HG03064 (cell line): ENCODE data around the gene CFAP99.

Experiments used
- ATAC-seq: cut with Tn5 transposase; IDR thresholded peaks from one replicate; pipeline ENCODE4 v1.9.1; 2021; ENCODE audit warnings: low read depth; ENCODE audit not compliant: unreplicated experiment

Gene CFAP99

DNA sequence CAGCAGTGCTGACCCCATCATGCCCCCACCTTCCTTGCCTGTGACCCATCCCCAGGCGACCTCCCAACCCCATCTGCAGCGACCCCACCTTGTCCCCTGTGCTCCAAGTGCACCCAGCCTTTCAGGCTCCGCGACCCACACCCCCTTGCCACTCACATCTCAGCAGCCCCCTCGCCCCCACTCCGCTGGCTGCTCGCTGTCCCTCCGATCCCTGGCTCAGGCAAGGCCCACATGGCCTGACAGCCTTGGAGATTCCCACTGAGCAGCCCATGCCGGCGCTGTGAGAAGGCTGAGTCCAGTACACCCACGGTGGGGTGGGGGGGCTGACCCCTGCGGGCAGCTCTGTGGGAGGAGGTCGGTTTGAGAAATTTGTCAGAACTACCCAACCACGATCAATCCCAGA lies 9.4 kb upstream of the CFAP99 start:
- ATAC-seq: no peak

DNA sequence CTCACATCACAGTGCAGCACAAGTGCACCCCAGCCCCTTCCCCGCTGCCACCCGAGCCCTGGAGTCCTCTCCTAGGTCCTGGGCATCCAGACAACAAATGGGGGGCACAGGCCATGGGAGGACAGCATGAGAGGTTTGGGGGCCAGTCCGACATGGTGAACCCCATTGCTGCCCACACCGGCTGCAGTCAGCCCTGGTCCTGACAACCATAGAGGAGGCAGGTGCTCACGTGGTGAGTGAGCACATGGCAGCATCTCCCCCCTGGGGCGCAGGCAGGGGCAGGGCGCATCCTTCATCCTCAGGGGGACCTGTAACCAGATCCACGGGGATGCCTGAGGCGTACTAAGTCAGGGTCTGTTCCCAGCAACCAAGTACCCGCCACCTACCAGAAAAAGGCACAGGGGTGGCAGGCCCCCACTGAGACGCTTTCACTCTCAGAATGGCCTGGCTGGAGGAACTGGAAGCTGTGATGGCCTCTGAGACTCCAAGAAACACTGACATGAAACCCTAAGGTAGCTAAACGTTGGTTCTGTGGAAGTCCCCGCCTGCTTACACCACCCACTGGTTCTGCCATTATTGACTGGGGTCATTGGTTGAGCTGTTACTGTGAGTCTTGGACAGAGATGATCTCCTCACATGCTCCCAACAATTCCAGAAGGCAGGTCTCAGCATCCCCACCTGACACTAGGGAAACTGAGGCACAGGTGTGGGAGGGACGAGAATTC lies 6.8 kb upstream of the CFAP99 start:
- no peak for ATAC-seq

- ATAC-seq: peak; percentile 12
Observed at GRCh38 chr4:2412534-2412884, 6.2 kb upstream of the CFAP99 start.

DNA sequence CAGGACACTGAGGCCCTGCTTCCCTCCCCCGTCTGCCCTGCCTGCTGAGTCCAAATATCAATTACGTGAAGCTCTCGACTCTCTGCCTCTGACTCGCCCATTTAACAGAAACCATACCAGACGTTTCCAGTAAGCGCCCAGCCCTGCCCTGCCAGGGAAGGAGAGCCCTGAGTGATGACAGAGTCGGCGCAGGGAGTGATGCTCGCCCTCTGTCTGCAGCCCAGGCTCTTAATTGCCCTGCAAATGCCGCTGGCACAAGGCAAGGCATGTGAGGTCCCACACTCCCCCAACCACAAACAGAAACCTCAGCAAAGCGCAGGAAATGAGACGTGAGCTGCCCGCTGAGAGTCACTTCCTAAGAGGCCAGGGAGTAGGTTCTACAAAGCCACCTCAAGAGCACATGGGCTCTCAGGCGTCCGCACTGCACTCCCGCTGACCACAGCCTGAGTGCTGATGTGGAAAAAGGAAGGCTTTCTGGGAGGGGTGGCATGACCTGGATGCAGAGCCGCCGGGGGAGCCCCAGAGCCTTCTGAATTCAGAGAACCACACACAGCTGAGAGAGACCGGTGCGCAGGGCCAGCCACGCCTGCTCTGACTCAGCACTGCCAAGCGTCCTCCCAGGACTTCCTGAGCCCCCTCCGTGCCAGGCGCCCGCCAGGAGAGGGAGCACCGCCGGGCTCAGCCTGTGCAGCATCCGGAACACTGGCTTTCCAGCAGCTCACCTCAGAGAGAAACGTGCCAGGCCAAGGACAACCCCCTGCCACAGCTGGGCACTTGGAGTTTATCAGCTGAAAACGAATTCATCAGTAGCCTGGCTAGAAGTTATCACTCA lies 5.7 kb upstream of the CFAP99 start:
- ATAC-seq: peak; percentile 52

GRCh38 chr4:2413821-2414610 lies 4.7 kb upstream of the CFAP99 start:
- ATAC-seq: no peak

GRCh38 chr4:2415213-2415612 lies 3.5 kb upstream of the CFAP99 start:
- no peak for ATAC-seq

- ATAC-seq: no peak
Observed at GRCh38 chr4:2415881-2416563, 2.7 kb upstream of the CFAP99 start.

DNA sequence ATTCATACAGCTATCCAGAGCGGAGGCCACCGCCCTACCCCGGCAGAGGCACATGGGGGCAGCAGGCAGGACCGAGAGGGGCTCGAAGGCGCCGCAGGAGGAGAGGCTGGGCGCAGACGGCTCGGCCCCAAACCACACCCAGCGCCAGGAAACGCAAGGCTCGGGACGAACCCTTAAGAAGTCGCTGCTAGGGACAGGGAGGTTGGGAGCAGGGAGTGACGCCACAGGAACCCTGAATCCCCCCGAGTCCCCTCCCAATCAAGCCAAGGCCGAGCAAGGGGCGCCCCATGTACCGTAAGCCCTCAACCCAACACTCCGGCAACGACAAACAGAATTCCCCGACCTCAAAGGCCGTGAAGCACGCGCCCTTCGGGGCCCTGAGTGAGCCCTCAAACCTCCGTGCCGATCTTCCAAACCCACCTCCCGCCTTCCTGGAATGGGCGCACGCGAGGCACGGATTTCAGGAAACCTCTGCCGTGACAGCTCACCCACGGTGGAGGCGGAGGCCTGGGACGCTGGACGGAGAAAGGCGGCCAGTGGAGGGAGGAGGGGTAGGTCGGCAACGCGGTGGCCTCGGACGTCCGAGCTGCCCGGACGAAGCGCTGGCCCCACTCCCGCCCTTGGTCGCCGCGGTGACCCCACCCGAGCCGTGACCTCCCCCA lies 2.1 kb upstream of the CFAP99 start:
- no peak for ATAC-seq

DNA sequence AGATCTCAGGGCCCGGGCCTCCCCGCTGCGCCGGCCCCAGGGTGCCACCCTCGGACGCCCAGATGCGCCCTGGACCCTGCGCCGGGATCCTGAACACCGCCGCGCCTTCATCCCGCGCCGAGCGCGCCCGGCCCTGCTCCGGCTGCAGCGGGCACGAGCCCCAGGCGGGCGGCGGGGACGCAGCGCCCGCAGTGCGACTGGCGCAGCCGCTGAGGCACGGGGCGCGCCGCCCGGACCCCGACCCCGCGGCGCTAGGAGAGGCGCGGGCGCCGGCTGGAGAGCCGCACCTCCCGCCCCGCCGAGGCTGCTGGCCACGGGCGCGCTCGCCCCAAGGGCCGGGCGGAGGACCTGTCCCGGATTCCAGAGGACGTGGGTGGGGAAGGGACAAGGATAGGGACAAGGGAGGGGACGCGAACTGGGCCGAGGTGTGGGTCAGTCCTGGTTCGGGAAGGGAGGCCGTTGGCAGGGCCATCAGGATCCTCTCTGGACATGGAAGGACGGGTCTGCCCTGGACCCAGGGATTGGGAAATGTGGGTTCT lies 1.5 kb upstream of the CFAP99 start:
- ATAC-seq: no peak

DNA sequence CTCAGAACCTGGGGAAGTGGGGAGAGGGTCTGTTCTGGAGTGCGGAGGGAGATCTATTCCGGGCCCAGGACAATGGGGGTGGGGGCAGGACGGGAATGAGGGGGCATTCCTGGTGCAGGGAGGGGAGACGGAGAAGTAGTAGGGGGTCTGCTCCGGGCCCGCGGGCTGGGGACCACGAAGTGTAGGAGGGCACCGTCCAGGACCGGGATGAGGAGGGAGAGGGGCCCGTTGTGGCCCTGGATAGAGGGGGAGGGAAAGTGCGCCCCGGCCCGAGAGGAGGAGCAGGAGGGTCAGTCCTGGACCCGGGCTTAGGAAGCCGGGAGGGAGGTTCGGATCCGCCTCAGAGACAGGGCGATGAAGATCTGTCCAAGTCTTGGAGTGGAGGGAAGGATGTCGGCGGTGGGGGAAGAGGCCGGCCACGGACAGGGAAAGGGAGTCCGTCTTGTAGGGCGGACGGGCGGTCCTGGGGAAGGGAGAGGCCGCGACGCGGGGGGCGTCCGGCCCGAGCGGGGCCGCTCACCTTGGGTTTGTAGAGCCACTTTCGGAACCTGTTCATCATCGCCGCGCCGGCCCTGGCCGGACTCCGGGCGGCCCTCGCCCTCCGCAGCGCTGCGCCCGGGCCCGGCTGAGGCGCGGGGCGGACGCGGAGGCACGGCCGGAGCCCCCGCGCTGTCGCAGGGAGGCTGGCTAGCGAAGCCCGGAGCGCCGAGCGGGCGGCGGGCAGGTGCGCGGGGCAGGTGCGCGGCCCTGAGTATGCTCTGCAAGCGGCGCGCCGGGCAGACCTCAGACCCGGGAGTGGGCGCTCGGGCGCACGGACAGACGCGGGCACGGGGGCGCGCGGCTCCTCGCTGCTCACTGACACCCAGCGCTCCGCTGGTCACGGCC lies 748 bp upstream of the CFAP99 start, which contains the start of gene ZFYVE28:
Gene ZFYVE28 (minus strand): TSS at position 881 of the 885 bp plus-strand sequence. CDS start 322 bp downstream, at position 559.
- peak; percentile 33 for ATAC-seq

- no peak for ATAC-seq
Observed at GRCh38 chr4:2419814-2420213, 1.1 kb downstream of the CFAP99 start.

GRCh38 chr4:2421928-2422327 lies 3.2 kb downstream of the CFAP99 start:
- ATAC-seq: no peak

DNA sequence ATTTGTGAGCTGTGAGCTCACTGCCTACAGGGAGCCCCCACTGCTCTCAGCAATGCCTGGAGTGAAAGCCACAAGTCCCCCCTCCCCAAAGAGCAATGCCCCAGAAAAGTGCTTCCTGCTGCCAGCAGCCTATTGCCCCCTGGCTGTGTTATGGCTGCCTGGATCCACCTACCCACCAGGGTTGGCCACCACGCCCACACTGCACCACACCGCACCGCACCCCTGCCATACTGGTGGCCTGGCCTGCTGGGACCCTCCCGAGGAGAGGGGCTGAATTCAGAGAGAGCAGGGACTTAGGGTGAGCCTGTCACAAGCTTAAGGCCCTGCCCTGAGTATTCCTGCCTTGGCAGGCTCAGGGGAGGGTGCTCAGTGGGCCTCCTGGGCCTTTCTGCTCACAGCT lies 4.3 kb downstream of the CFAP99 start:
- no peak for ATAC-seq

DNA sequence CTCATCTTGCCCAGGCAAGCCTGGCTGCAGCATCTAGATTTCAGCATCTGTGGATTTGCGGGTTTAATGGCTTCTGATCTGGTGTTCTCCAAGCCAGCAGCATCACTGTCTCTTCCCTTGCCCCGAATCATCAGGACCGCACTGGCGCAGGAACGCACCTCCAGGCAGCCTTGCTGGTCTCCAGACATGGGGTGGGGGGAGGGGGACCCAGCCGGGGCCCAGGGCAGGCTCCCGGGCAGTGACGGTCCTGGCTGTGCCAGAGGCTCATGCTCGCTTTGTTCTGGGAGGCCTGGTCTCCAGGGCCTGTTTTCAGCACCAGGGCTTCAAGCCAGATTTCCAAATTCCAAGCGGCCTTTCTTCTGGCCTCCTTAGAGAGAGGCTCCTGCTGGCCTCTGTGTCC lies 4.9 kb downstream of the CFAP99 start:
- ATAC-seq: no peak

DNA sequence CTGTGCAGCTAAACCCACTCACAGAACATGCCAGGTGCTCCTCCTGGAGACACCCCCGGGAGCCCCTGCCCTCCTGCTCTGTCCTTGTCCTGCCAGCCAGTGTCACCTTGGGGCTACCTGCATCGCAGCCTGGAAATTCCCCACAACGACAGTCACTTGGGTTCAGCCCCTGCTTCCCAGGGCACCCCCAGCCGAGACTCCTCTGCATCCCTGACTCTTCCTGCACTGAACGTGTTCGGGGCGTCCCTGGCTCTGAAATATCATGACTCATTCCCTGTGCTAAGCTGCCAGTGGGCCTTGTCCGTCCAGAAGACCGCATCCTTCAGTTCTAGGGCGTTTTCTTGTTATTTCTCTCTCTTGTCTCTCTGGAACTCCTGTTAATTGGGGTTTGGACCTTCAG lies 5.8 kb downstream of the CFAP99 start:
- no peak for ATAC-seq

DNA sequence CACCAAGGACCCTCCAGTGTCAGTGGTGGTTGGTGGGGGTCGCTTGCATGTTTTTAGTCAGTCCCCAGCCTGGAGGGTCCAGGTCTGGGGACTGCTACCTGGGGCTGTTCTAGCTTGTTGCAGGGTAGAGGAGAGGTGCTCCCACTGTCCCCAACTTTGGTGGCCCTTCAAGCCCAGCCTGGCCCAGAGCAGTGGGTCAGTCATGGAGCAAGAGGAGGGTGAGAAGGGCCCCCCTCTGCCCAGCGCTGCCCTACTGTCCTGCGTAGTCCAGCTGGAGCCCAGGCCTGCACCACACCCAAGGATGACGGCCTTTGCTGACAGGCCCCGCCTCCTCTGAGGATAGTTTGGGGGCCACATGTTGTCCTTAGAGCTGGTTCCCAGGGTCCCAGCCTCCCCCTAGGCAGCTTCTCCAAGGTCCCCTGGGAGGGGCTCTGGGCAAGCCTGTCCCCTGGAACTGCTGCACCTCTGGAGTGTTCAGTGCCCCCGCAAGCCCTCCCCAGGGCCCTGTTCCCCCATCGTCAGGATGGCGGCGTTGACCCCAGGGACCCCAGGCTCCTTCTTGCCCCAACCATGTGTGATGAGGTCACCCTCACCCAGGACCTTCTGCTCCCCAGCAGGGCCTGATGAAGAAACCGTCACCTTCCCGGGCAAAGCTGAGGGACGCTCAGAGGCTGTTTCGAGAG lies 6.8 kb downstream of the CFAP99 start:
- no peak for ATAC-seq

DNA sequence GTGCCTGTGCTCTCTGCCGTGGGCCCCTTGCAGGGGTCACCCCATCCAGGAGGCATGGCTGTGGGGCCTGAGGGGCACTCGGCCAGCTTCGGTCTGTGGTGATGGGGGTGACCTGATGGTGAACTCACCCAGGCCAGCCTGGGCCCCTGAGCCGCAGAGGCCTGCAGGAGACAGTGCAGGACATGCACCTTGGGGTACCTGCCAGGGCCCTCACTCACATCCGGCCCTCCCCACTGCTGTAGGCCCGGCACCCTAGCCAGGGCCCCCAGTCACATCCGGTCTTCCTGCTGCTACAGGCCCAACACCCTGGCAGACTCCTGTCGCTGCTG lies 7.3 kb downstream of the CFAP99 start:
- no peak for ATAC-seq

- ATAC-seq: no peak
Observed at GRCh38 chr4:2426711-2427275, 8.0 kb downstream of the CFAP99 start.
